SW480 (cell line): ENCODE data around the gene HAND2.

Experiments
- DNase-seq: peaks from one replicate; pipeline ENCODE4 v3.0.0-alpha.2; 2016; ENCODE audit warnings: low spot score

Gene HAND2

DNA sequence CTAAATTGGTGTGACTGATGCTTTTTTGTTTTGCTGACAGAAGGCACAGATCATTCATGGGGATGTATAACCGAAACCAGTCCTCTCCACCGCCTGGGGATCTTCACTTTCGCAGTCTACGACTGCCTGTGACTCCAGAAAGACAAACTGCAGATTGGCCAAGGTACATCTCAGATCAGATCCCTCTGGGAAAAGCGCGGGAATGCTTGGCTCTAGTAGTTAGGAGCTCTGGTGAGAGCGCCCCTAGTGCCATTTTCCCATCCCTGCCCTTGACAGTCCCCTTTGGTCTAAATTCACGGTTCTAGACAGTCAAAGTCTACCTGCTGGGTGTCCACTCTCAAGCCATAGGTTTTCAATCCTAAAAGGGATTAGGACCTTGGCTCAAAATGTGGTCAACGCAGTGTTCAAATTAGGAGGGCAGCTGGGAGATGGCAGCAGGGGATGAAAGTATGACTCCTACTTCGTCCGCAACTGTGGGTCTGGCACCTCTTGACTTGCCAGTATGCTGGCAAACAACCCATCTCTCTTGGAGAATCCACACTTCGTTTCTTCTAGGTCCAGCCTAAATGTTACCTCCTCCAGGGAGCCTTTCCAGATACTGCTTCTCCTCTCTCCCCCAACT, 6.9 kb upstream of the HAND2 start:
- peak; percentile 14 for DNase-seq

DNA sequence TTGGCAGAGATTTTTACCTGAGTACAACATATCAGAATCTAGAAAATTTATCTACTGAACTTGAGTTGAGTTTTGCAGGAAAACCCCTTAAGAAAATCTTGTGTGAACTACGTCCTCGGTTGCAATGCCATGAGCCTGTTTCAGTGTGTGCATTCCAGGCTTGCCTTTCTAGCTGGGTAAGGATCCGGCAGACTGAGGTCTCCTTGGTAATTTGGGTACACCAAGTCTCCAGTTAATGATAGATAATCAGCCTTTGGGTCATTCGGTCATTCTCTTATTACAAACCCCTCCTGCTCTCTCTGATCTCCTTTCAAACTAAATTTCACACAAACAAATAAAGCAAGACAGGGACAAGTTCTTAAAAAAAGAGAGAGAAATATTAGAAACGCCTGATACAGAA, 5.9 kb upstream of the HAND2 start:
- no peak for DNase-seq

DNA sequence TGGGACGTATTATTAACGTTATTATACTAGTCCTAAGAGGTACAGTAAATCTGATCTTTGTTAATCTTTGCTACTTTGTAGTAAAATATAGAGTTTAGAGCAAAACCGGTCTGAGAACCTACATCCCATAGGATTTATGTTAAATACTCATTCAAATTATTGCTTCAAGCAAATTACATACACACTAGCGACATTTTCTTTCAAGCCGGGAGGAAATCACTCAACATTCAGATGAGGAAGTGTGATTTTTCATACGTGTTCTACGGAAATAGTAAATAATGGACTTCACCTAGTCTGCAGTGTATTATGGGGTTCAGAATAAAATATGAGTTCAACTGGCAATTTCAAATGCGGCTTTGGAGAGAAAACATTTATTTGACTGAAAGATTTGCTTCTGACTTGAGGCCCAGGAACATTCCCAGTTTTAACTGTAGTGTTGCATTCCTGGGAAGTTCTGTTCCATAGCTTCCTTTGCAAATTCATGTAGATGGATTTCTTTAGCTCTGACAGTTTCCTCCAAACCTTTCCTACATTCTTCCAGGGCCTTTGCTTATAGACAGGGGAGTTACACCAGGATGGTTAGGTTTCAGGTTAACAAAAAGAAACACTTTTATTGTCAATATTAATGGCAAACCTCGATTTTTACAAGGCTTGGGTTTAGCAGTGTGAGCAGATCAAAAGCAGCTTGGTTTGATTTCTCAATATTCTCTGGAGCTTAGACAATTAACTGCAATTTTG, 5.3 kb upstream of the HAND2 start:
- no peak for DNase-seq

DNA sequence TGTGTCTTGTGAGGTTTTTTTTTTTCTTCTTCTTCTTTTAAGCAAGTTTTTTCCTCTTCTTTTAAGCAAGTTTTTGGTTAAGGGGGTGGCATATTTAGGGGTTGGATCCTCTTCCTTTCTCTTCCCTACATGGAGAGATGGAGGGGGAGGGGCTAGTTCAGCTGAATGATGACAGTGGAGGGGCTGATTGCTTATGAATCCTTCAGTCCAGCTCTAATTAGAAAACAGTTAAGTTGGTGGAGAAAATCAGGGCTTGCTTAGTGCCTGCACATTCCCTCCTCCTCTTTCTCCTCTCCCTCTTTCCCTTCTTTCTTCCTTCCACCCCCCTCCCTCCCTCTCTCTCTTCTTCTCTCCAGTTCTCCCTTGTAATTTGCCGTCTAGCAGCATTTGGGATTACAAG, 4.4 kb upstream of the HAND2 start:
- DNase-seq: no peak

DNA sequence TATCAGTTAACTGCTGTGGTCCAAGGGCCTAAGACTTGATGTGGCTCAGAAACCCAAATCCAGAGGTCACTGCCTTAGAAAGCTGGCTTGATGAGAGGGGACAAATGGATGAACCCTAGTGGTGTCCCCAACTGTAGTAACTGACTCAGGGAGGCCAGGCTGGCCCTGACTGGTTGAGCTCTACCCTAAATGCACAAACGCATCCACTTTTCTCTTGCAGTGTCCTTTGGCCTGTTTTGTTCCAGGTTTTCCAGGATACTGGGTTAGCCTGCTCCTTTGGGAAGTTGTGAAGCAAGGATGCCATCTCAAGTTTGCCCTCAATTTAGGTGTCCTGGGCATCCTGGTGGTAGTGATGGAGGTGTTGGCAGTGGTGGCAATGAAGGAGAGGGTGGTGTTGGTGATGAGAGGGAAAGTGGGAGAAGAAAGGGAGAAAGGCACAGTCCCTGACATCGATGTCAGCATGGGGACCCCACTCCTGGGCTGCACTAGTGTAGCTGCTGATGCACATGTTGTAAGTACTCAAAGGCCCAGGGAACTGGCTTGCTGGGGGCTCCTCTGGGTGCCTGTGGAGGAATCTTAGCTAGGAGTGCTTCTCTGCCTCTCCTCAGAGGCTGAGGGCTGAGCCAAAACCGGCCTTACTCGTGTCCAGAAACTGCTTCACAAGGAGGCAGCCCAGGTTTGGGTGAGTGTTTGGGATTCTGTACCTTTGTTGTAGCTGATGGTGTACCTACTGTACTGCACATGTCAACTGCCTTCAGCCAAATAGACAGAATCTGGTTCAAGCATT, 2.9 kb upstream of the HAND2 start:
- DNase-seq: no peak

DNA sequence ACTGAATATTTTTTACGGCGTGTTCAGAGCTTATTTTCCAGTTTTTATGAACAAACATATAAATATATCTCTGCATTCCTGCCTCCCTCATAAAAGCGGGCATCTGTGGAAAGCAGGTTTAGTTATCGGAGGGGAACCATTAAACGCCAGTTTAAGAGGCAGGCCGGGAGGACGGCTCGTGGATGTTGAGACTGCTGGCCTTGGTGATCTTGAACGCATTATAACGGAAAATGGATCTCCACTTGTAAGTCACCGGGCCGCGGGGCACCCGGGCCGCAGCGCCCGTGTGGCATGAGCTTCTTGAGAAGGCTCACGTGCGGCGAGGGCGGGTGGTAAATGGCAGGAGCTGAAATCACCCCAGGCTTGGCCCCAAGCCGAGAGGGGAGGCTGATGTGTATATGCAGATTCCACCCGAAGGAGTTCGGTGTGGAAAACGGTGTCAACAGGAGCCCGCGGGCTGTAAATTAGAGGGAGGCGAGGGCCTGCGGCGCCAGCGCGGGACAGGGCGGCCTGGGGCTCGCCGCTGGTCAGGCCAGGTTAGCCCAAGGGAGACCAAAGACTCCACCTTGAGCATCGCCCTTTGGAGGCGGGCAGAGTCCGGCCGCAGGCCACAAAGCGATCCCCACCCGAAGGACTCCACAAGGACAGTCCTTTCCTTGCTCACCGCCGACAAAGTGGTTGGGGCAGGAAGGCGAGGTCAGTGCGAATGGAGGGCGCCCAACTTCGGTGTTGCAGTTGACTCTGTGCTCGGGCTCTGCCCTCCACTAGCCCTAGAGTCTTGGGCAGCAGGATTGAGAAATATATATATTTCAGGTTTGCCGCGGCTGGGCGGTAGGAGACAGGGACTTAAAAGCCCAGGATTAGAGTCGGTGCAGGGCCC, 1.3 kb upstream of the HAND2 start:
- DNase-seq: no peak

DNA sequence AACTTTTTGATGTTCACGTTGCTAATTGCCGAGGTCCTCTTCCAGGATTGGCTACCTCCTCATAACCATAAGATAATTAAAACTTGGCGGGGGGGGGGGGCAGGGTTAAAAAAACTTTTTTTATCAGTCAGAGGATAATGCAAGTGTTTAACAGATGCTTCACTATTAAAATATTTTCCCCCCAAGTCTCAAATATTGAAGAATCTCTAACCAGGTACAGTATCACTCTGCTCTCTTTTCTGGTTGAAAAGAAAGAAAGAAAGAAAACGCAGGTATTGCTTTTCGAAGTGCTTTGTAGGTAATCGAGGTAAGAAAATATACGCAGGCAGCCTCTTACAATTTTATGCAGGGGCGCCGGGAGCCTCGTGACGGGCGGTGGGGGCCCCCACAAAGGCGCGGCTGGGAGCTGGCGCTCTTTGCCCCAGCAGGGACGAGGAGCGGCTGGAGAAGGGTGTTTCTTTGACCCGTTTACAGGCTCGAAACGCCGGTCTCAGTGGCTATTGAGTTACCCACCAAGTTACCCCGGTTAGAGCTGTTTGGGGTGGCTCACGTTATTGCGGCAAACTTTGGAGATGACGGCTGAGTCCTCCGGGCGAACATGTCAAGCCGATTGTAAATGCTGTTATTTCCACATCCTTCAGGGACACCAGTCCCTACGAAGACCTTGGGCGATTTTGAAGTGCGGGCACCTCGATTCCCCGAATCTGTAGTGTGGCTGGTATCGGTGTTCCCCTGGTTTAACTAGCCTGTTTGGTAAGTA, 477 bp upstream of the HAND2 start:
- no peak for DNase-seq

DNA sequence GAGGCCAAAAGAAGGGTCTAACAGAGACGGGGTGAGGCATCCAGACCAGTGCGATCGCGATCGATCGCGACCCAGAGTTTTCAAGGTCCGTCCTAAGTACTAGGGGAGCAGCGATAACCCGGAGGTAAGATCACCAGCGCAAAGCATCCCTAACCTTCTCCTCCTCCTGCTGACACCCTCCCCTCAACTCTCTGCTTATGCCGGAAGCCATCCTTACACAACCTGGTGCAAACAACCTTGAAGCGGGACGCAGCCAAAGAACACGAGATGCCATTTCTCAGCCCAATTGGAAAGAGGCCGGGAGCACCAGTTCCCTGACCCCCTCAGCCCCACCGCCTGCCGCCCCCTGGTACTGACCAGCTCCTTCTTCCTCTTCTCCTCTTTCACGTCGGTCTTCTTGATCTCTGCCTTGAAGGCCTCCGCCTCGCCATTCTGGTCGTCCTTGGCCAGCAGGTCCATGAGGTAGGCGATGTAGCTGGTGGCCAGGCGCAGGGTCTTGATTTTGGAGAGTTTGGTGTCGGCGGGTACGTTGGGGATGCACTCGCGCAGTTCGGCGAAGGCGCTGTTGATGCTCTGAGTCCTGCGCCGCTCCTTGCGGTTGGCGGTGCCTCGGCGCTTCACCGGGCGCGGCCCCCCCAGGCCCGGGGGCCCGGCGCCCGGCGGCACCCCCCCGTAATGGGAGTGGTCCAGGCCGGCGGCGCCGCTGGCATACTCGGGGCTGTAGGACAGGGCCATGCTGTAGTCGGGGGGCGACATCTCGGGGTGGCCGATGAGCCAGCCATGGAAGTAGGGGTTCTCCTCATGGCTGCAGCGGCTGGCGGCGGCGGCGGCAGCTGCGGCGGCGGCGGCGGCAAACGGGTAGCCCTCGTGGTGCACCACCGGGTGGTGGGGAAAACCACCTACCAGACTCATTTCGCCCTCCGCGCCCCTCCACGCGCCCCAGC, 1.4 kb downstream of the HAND2 start:
- DNase-seq: no peak

DNA sequence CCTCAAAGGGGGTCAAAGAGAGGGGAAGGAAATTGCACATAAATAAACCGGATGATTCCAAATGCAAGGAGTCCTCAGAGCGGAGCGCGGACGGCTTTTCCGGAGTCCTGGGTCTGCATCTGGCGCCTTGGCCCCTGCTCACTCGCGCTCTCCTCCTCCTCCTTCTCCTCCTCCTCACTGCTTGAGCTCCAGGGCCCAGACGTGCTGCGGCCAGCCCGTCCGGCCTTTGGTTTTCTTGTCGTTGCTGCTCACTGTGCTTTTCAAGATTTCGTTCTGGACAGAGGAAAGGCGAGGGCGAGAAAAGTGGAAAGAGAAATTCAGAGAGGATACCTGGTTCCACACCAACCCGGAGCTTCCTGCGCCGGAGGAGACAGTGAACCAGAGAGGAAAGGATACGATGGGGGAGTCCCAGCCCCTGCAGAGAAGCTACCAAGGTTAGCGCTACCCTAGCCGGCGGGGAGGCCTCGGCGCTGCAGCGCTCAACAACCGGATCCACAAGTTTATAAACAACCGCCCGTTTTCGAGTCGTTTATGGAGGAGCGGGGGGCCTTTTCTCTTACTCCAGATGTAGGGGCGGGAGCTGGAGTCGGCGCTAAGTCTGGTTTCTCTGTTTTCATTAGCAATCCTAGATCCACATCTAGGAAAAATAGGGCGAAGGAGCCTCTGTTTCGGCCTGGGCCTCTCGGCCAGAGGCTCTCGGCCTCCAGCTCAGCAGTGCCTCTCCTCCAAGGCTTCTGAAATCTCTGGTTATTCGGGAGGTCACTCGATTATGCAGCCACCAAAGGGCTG, 2.7 kb downstream of the HAND2 start:
- no peak for DNase-seq

DNA sequence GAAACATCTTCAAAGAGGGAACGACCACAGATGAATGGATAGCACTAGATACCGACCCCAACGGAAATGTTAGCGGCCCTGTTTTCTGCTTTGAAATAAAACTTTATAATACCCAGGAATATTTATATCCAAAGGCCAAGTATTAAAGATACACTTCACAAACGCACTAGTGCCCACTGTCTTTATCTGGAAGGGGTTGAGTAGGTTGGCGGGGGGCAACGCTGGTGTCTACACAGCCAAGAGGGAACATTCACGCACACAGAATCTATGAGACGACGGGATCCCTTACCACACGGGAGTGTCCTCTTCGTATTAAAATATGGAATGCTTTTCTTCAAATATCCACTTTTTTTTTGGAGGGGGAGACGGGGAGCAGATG, 3.3 kb downstream of the HAND2 start:
- DNase-seq: no peak

DNA sequence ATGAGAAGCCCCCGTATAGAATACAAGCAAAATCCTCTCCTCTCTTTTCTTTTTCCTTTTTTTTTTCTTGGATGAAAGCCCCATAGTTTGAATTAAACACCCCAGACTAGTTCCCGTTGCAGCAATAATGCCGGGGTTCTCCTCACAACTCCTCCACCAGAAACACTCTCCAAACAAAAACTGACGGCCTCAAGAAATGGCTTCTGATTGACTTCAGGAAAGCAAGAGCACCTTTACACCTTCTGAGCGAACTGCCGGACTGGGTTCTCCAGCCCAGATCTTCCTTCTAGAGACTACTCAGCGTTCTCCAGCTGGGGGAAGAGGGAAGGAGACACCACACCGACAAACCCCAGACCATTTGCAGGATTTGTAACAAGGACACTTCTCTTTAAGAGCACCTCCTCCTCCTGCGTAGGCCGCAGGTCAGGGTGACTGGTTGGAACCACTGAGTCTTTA, 4.0 kb downstream of the HAND2 start:
- no peak for DNase-seq

DNA sequence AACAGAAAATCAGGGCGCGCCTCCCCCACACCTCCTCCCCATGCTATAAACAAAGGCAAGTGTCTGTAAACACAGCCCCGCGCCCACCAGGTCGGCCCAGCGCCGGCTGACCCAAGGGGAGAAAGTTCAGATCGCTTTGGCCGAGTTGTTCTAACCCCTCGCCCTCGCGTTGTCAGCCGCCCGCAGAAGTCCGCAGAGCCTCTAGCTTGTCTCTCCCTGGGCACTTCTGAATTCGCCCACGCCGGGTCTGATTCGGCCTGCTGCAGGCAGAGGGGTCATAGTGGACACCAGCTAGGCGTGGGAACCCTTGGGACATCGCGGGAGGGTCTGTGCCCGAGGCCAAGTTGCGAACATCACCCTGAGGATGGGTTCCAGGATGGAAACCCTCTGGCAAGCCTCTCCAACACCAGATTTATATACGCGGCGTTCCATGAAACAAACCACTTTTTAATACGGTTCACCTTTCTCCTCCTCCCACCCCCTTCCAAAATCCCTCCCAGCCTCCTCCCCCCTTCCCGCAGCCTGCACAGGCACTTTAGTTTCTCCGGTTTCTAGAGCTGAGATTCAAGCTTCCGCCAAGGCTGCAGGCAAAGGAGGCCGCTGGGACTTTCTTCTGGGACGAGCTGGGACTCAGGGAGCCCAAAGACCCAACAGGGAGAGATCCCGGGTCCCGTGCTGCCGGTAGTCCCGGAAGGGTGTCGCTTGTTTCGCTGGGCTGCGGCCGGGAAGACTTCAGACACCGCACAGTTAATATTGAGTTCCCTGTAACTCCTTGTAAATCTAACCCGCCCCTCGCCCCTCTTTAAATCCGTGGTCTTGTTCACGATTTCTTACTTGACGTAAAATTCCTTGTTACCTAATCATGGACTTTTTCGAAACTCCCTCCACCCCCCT, 4.7 kb downstream of the HAND2 start:
- no peak for DNase-seq

DNA sequence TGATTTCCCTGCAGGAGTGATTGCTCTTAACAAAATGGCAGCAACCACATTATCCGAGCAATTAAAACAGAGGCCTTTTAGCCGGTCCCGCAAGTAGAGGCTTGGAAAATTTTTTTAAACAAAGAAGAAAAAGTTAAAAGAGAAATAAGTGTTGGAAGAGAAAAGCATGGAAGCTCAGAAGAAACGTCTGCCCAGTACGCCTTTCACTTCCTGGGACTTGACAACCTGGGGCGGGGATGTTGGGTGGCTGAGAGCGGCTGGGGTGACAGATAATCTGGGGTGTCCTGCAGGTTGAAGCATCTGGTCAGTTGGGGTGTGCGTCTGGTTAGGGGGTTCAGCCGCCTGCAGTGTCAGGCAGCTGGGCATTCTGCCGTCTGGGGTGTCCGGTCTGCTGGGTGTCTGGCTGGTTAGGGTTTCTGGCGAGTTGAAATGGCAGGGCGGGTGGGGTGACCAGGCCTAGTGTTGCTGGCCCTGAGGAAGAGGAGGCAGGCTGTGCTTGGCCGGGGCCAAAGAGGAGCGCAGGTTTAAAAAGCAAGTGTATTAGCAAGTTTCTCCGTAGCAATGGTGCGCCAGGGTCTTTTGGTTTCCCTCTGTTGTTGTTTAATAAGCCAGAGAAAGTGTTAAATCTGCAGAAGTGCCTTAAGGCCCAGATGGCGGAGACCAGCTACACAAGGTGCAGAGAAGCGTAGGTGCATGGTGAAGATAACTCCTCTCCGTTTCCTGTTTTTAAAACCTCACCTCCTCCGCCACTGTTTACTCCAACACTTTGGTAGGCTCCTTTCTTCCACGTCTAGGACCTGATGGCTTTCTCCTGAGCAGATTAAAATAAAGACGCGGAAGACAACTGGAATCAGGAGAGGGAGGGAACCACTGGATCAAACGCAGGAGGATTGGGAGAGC, 5.6 kb downstream of the HAND2 start:
- no peak for DNase-seq

DNA sequence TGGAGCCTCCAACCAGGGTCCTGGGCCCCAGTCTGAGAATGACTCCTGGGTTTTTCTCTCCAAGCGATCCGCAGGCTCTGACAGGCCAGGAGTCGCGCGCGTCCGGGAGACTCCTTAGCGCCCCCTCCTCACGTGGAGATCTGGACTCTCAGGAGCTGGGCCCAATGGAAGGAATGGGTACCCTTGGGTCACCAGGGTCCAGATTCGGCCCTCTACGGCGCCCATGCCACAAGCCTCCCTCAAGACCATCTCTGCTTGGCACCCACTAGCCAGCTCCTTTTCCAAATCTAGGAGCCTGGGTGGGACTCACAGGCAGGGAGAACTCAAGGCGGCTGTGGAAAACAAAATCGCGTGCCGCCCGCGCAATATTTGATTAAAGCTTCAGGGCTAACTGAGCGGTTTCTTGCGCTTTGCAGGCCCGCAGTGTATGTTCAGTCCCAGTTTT, 7.1 kb downstream of the HAND2 start:
- no peak for DNase-seq

DNA sequence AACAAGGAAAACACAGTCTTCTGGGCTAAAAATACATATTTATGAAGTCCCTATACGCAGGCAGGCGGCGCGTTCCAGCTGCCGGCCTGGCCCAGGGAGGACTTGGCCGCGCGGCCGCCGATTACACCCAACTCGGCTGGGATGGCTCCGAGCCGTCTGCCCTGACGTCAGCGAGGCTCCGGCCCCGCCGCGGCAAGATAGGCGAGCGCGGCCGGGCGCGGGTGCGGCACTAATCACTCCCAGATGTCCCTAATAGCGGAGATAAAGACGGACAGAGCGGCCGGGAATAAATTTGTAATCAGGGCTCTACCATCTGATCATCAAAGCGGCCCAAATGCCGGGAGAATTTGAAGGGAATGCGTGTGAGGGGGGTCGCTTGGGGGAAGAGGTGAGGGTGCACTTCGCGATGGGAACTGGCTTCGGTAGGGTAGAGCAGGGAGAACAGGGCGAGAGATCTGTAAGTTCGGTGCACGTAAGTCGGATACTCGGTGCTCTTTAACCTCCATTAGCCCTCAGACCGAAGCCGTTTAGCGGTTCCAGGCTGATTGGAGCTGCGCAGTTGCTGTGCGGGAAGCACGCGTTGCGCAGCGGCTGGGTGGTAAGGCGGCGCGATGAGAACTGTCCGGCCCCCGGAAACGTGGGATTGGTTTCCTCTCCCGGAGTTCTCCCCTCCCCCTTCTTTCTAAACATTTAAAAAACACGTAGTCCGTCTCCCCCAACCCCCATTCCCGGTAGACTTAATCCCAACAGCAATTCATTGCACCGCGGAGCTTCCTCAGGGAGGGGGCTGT, 7.7 kb downstream of the HAND2 start:
- DNase-seq: no peak

DNA sequence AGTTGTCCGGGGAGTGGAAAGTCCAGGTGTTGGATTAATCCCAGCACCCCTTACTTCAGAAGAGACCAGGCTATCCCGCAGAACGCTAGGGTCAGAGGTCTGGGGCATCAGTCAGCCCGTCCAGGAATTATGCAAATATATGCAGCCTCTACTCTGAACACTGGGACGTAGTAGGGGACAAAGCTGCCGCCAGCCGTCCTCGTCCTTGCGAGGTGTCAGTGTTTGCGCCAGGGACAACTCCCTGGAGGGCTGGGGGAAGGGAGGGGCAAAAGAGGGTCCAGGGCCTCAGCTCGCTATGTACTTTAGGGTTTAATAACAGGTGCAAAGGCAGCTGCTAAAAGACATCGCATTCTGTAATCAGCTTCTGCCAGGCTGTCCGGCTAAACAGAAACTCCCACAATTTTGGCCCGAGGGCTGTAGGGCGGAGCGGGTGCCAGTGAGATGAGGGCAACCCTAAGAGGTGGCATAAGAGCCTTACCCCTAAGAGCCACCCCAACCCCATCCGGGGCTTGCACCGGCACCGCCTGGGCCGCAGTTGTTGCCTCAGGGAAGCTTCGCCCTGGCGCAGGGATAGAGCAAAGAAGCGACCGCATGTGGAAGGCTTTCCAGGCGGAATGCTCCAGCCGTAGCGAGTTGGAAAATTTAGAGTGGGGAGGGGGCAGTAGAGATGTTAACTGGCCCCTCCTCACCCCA, 8.4 kb downstream of the HAND2 start:
- no peak for DNase-seq
